Transverse colon (tissue), 4 donors: ENCODE results near the gene CD69.

Source experiments
- CTCF ChIP-seq, 5 experiments: fragments of 200-600 bp in 3 of 5; fragments of 450-650 bp in 2 of 5; sonication (generic) in 3 of 5; IDR thresholded peaks; 1 replicate in 2 of 5; 2 replicates in 3 of 5; pipeline ENCODE4 v1.5.1; 2016 to 2017; ENCODE audit warnings: antibody characterized with exemption in 5 of 5, inconsistent platforms in 3 of 5, mild to moderate bottlenecking in 2 of 5, moderate library complexity in 1 of 5
- EP300 ChIP-seq: sonication (generic); formaldehyde crosslinking; IDR thresholded peaks from one replicate; pipeline ENCODE4 v1.6.1; 2017; ENCODE audit warnings: antibody characterized with exemption, low read depth
- POLR2A ChIP-seq: fragments of 450-650 bp; IDR thresholded peaks from one replicate; pipeline ENCODE4 v1.6.1; 2016; ENCODE audit warnings: antibody characterized with exemption, mild to moderate bottlenecking, moderate library complexity
- POLR2AphosphoS5 ChIP-seq, 3 donors: sonication (generic); formaldehyde crosslinking; IDR thresholded peaks; one replicate each; pipeline ENCODE4 v1.6.1; 2016; ENCODE audit warnings: antibody characterized with exemption in 3 of 3

GRCh38 chr12:9763025-9763424 lies 2.3 kb upstream of the CD69 start:
- TF ChIP-seq CTCF (IDR thresholded peaks at IDR 0.05) = no peak
- TF ChIP-seq POLR2A = no peak
- TF ChIP-seq EP300 = no peak
- no peak for TF ChIP-seq POLR2AphosphoS5 (IDR thresholded peaks at IDR 0.05)
